HL-60 (cell line): ENCODE measurements around the gene NSRP1.

Experiments
- DNase-seq, 2 experiments: peaks; one replicate each; pipeline ENCODE4 v3.0.0-alpha.2; 2010 to 2020; ENCODE audit warnings: low read depth in 1 of 2, low spot score in 1 of 2
- H3K27ac ChIP-seq: fragments of 250-450 bp; sonication (Bioruptor Pico); replicated peaks from 2 replicates; pipeline ENCODE4 v1.5.1; 2020; ENCODE audit warnings: mild to moderate bottlenecking, moderate library complexity
- H3K27me3 ChIP-seq: fragments of 250-450 bp; sonication (Bioruptor Pico); 2 replicates; pipeline ENCODE4 v1.5.1; 2021; ENCODE audit warnings: mild to moderate bottlenecking, moderate library complexity; ENCODE audit not compliant: insufficient read depth, poor library complexity, severe bottlenecking
- H3K4me3 ChIP-seq: replicated peaks from 2 replicates; pipeline ENCODE4 v1.5.1; 2011; ENCODE audit warnings: mild to moderate bottlenecking, control low read depth, low read length; ENCODE audit not compliant: insufficient read depth
- CTCF ChIP-seq: IDR thresholded peaks from one replicate; pipeline ENCODE4 v1.5.1; 2011; ENCODE audit warnings: low read length, control low read depth, inconsistent platforms; ENCODE audit not compliant: insufficient read depth
- GABPA ChIP-seq: IDR thresholded peaks from 2 replicates; pipeline ENCODE4 v1.6.1; 2012; ENCODE audit warnings: low read depth
- POLR2AphosphoS5 ChIP-seq: IDR thresholded peaks from 2 replicates; pipeline ENCODE4 v1.6.1; 2012; ENCODE audit warnings: low read depth
- REST ChIP-seq: IDR thresholded peaks from 2 replicates; pipeline ENCODE4 v1.6.1; 2012; ENCODE audit warnings: low read depth; ENCODE audit not compliant: insufficient replicate concordance
- SPI1 ChIP-seq: IDR thresholded peaks from 2 replicates; pipeline ENCODE4 v1.6.1; 2012; ENCODE audit warnings: low read depth, mild to moderate bottlenecking, borderline replicate concordance

NSRP1 gene

GRCh38 chr17:30151471-30151870, 34.9 kb downstream of the NSRP1 start:
- TF ChIP-seq POLR2AphosphoS5 (no peak), GABPA (no peak), SPI1 (no peak), CTCF (no peak), REST (no peak)
- no peaks in the 10 kb centered on the region for H3K27me3 ChIP-seq
- H3K27ac ChIP-seq = no peak overlapping the region
- no peak overlapping the region for H3K4me3 ChIP-seq
- no peak for DNase-seq

GRCh38 chr17:30153463-30153862, 36.8 kb downstream of the NSRP1 start:
- TF ChIP-seq REST (no peak), CTCF (no peak)
- no peak overlapping the region for H3K27ac ChIP-seq
- no peak overlapping the region for H3K4me3 ChIP-seq
- no peak for DNase-seq
- H3K27me3 ChIP-seq = no peaks in the 10 kb centered on the region

GRCh38 chr17:30155389-30155788, 38.8 kb downstream of the NSRP1 start:
- Histone ChIP-seq H3K27me3 (no peaks in the 10 kb centered on the region), H3K4me3 (no peak overlapping the region), H3K27ac (no peak overlapping the region)
- TF ChIP-seq POLR2AphosphoS5 (no peak), CTCF (no peak), GABPA (no peak), REST (no peak), SPI1 (no peak)
- no peak for DNase-seq
